ENCODE results near the gene MPST.
A peak's percentile ranks its signal among the peaks of the same experiment; 100 is the strongest.

MPST gene

GRCh38 chr22:37023743-37024338 lies 4.3 kb downstream of the MPST start:
- no peak for DNase-seq

- no peak for DNase-seq
Measured at GRCh38 chr22:37024339-37025157, 5.0 kb downstream of the MPST start.

GRCh38 chr22:37025500-37026070 lies 6.0 kb downstream of the MPST start:
- no peak for DNase-seq

GRCh38 chr22:37026325-37026724 lies 6.8 kb downstream of the MPST start:
- DNase-seq, result no peak

- no peak for DNase-seq
Measured at GRCh38 chr22:37027556-37027955, 8.0 kb downstream of the MPST start.

GRCh38 chr22:37028692-37029674 lies 9.4 kb downstream of the MPST start:
- DNase-seq, result no peak

GRCh38 chr22:37030560-37031281 lies 11.2 kb downstream of the MPST start:
- no peak for DNase-seq

GRCh38 chr22:37032134-37032534 lies 12.6 kb downstream of the MPST start:
- DNase-seq, result no peak

GRCh38 chr22:37032535-37033460 lies 13.3 kb downstream of the MPST start:
- DNase-seq, result no peak

- no peak for DNase-seq
Measured at GRCh38 chr22:37033605-37034430, 14.3 kb downstream of the MPST start.

GRCh38 chr22:37036655-37037377 lies 17.3 kb downstream of the MPST start:
- DNase-seq, result no peak

GRCh38 chr22:37037669-37038068 lies 18.1 kb downstream of the MPST start:
- DNase-seq, result no peak

GRCh38 chr22:37039466-37039865 lies 19.9 kb downstream of the MPST start:
- no peak for DNase-seq

- no peak for DNase-seq
Measured at GRCh38 chr22:37043209-37043827, 23.8 kb downstream of the MPST start.

- DNase-seq, result peak; percentile 46
Measured at GRCh38 chr22:37043828-37044538, 24.4 kb downstream of the MPST start.

- no peak for DNase-seq
Measured at GRCh38 chr22:37044634-37045625, 25.4 kb downstream of the MPST start.

- no peak for DNase-seq
Measured at GRCh38 chr22:37045958-37046357, 26.4 kb downstream of the MPST start.
